GM12878 (cell line): ENCODE results near the gene RXFP4. TPM values are rescaled to one million over a fixed set of nuclear protein-coding genes. Genes with fewer than 3 reads are reported as not detected.

ENCODE experiments used
- ATAC-seq: fragments of 200-7000 bp; cut with Tn5 transposase; 3 replicates; pipeline ENCODE4 v1.9.1; 2020; ENCODE audit warnings: mild to moderate bottlenecking, moderate library complexity
- BruUV-seq: library from RNA; stranded (reverse); fragments of 400-500 nt; replicated peaks from 2 replicates; lab custom pipeline; 2021; lab: Mats Ljungman, UMichigan
- CTCF ChIA-PET: fragments of 300-600 bp; sonication (Branson Sonifier 250); formaldehyde crosslinking; extraction: SDS; loops from one replicate; lab custom pipeline; 2021; ENCODE audit warnings: inconsistent platforms; lab: Yijun Ruan, JAX
- POLR2A ChIA-PET: fragments of 350-600 bp; formaldehyde crosslinking; extraction: SDS; loops from one replicate; lab custom pipeline; 2021; ENCODE audit warnings: inconsistent platforms; lab: Charles Lee
- RAD21 ChIA-PET: fragments of 300-600 bp; sonication (Branson Sonifier 250); formaldehyde crosslinking; loops from one replicate; lab custom pipeline; 2023; ENCODE audit warnings: antibody characterized with exemption; ENCODE audit not compliant: unreplicated experiment; lab: Charles Lee
- SMC1A ChIA-PET: fragments of 300-600 bp; sonication (Branson Sonifier 250); formaldehyde crosslinking; loops from one replicate; lab custom pipeline; 2023; ENCODE audit not compliant: unreplicated experiment, uncharacterized antibody; lab: Charles Lee
- DNase-seq: peaks from one replicate; pipeline ENCODE4 v3.0.0-alpha.2; 2011; ENCODE audit warnings: low read depth, low spot score
- FAIRE-seq: peaks from 3 replicates; lab custom pipeline; 2011; peaks lifted over from hg19 to GRCh38; lab: Jason Lieb, UNC
- H2AFZ ChIP-seq: 2 replicates; pipeline ENCODE4 v1.6.0; 2011; ENCODE audit warnings: low read depth, low read length, control low read depth; ENCODE audit not compliant: control insufficient read depth
- H3K27ac ChIP-seq: 2 replicates; pipeline ENCODE4 v1.5.1; 2011; ENCODE audit warnings: control low read depth; ENCODE audit not compliant: control insufficient read depth, insufficient read depth
- H3K27me3 ChIP-seq, 2 experiments: replicated peaks in 1 of 2; 2 replicates each; pipeline versions ENCODE4 v1.6.0 to v1.6.1; 2011; ENCODE audit warnings: low read length in 1 of 2; ENCODE audit not compliant: control insufficient read depth in 2 of 2, insufficient read depth in 2 of 2
- H3K36me3 ChIP-seq, 2 experiments: 2 replicates each; pipeline ENCODE4 v1.5.1; 2011; ENCODE audit warnings: low read length in 1 of 2; ENCODE audit not compliant: control insufficient read depth in 2 of 2, insufficient read depth in 2 of 2
- H3K4me1 ChIP-seq: 2 replicates; pipeline ENCODE4 v1.6.1; 2011; ENCODE audit warnings: mild to moderate bottlenecking, low read length, moderate library complexity, mixed read lengths; ENCODE audit not compliant: control insufficient read depth, insufficient read depth
- H3K4me2 ChIP-seq: 2 replicates; pipeline ENCODE4 v1.6.0; 2011; ENCODE audit warnings: control low read depth; ENCODE audit not compliant: control insufficient read depth, insufficient read depth
- H3K4me3 ChIP-seq: fragments of 200-600 bp; sonication (generic); 2 replicates; pipeline ENCODE4 v1.5.1; 2016
- H3K79me2 ChIP-seq: 2 replicates; pipeline ENCODE4 v1.6.0; 2011; ENCODE audit warnings: low read length; ENCODE audit not compliant: control insufficient read depth, insufficient read depth
- H3K9ac ChIP-seq: 2 replicates; pipeline ENCODE4 v1.8.0; 2011; ENCODE audit warnings: low read length, control low read depth, mixed read lengths; ENCODE audit not compliant: control insufficient read depth, insufficient read depth
- H3K9me3 ChIP-seq: replicated peaks from 3 replicates; pipeline ENCODE4 v1.5.1; 2011; ENCODE audit warnings: mild to moderate bottlenecking, low read length; ENCODE audit not compliant: control insufficient read depth, insufficient read depth
- H4K20me1 ChIP-seq: 2 replicates; pipeline ENCODE4 v1.6.0; 2011; ENCODE audit not compliant: control insufficient read depth, insufficient read depth
- CBX3 ChIP-seq: fragments of 200-600 bp; sonication (generic); IDR thresholded peaks from 2 replicates; pipeline ENCODE4 v1.6.1; 2016; ENCODE audit warnings: low read depth, borderline replicate concordance
- EED ChIP-seq: sonication (generic); IDR thresholded peaks from 2 replicates; pipeline ENCODE4 v1.6.1; 2016; ENCODE audit warnings: antibody characterized with exemption, low read depth
- MXI1 ChIP-seq: fragments of 150-350 bp; IDR thresholded peaks from 2 replicates; pipeline ENCODE4 v1.6.1; 2011; ENCODE audit warnings: low read depth, mild to moderate bottlenecking, inconsistent platforms, low read length, improper control_type of control experiment
- NR2C1 ChIP-seq: fragments of 450-650 bp; IDR thresholded peaks from 2 replicates; pipeline ENCODE4 v1.6.1; 2017; ENCODE audit warnings: antibody characterized with exemption, mild to moderate bottlenecking, moderate library complexity
- RAD51 ChIP-seq: fragments of 450-650 bp; IDR thresholded peaks from 2 replicates; pipeline ENCODE4 v1.6.1; 2016; ENCODE audit warnings: moderate library complexity, mild to moderate bottlenecking, inconsistent platforms
- SPI1 ChIP-seq: IDR thresholded peaks from 2 replicates; pipeline ENCODE4 v1.6.1; 2011; ENCODE audit warnings: low read depth, mild to moderate bottlenecking, low read length, moderate library complexity, borderline replicate concordance; ENCODE audit not compliant: insufficient read depth
- SUZ12 ChIP-seq: fragments of 200-600 bp; sonication (generic); IDR thresholded peaks from one replicate; pipeline ENCODE4 v1.6.1; 2018; ENCODE audit warnings: antibody characterized with exemption, mild to moderate bottlenecking; ENCODE audit not compliant: unreplicated experiment
- TCF12 ChIP-seq: IDR thresholded peaks from 2 replicates; pipeline ENCODE4 v1.6.1; 2011; ENCODE audit warnings: low read depth, mild to moderate bottlenecking, low read length
- ZNF384 ChIP-seq: IDR thresholded peaks from 2 replicates; pipeline ENCODE4 v1.6.1; 2012; ENCODE audit warnings: low read depth, mild to moderate bottlenecking, low read length, improper control_type of control experiment, borderline replicate concordance
- ZSCAN29 ChIP-seq: fragments of 450-650 bp; IDR thresholded peaks from 2 replicates; pipeline ENCODE4 v1.6.1; 2017; ENCODE audit warnings: mild to moderate bottlenecking, moderate library complexity
- WGBS: methylation state at CpG from one replicate; pipeline ENCODE4 v1.1.6; 2016; ENCODE audit warnings: low lambda C conversion rate; ENCODE audit not compliant: insufficient replicate concordance, insufficient coverage; ENCODE audit errors: missing lambda C conversion rate; 5-methylcytosine and 5-hydroxymethylcytosine counted together
- in situ Hi-C: fragments of 300-500 bp; cut with MboI; formaldehyde crosslinking; loops from 9 replicates; pipeline ENCODE4 v1.14.3; 2018; ENCODE audit warnings: mixed read lengths
- intact Hi-C: fragments of 100-400 bp; cut with micrococcal nuclease; formaldehyde crosslinking; loops from one replicate; pipeline ENCODE4 v1.14.2; 2022; ENCODE audit not compliant: unreplicated experiment
- polyA plus RNA-seq, 11 experiments: library from polyadenylated mRNA; depleted of rRNA in 4 of 11; unstranded in 6 of 11; stranded (reverse) in 5 of 11; fragments of >200 nt; fragmentation: Nextera tagmentation in 4 of 11; fragmentation: Illumina TruSeq in 1 of 11; extraction: Ambion mirVana in 4 of 11; extraction: Trizol in 1 of 11; gene quantifications; 1 replicate in 1 of 11; 2 replicates in 10 of 11; pipeline versions ENCODE4 v1.2.1 to v1.2.3, GENCODE V29; 2011 to 2016; ENCODE audit warnings: inconsistent platforms in 2 of 11, missing spikeins in 2 of 11, low read depth in 1 of 11
- total RNA-seq, 4 experiments: library from RNA; depleted of rRNA in 3 of 4; stranded (reverse); fragments of >200 nt in 3 of 4; fragmentation: Illumina TruSeq in 1 of 4; extraction: Trizol in 1 of 4; gene quantifications; 2 replicates each; pipeline versions ENCODE4 v1.2.1 to v1.2.3, GENCODE V29; 2013 to 2021
- TF ChIP-seq, protein P1 (sequence below): fragments of 450-650 bp; IDR thresholded peaks from 2 replicates; pipeline ENCODE4 v1.6.1; 2017; ENCODE audit warnings: low read depth, mild to moderate bottlenecking, moderate library complexity
- TF ChIP-seq, protein P2 (sequence below): fragments of 450-650 bp; IDR thresholded peaks from 2 replicates; pipeline ENCODE4 v1.6.1; 2016; ENCODE audit warnings: mild to moderate bottlenecking
- TF ChIP-seq, protein P3 (sequence below): IDR thresholded peaks from 2 replicates; pipeline ENCODE4 v1.6.1; 2012; ENCODE audit warnings: mild to moderate bottlenecking, low read depth, low read length

RXFP4 gene
- total and polyA plus RNA-seq, 10 of the 15 experiments (the other 5 are each of a cell fraction or from before 2014, with no cell fraction given), result 0.10 to 0.40 (median 0.39) TPM; not detected in 7

DNA sequence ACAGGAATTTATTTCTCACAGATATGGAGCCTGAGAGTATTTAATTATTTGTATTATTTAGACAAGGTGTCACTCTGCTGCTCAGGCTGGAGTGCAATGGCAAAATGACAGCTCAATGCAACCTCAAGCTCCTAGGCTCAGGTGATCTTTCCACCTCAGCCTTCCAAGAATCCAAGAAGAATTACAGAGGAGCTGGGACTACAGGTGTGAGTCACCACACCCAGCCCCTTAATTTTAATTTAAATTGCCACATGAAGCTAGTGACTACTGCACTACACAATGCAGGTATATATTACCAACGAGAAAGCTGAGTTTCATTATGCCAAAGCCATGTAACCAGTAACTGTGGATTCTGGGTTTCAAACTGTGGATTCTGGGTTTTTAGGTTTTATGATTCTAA is 9.4 kb upstream of the RXFP4 start:
- Histone ChIP-seq H4K20me1 (peaks cover 5% of the 10 kb centered on the region; the same call in 1 of the 2 replicates), H3K36me3 (peaks cover 2 to 26% of the 10 kb centered on the region in 2 experiments), H3K79me2 (peaks cover 54% of the 10 kb centered on the region), H3K9ac (no peak overlapping the region), H3K9me3 (no peaks in the 10 kb centered on the region), H2AFZ (no peak overlapping the region), H3K27ac (no peak overlapping the region), H3K4me3 (peak overlapping the region; percentile 99), H3K4me1 (peaks cover 10% of the 10 kb centered on the region), H3K4me2 (peak overlapping the region; percentile 80), H3K27me3 (no peaks in the 10 kb centered on the region)
- intact Hi-C loops, result no loop called here
- FAIRE-seq (no peak), DNase-seq (no peak), ATAC-seq (no peak)
- ChIA-PET RAD21 (interaction anchor here (0.8 to 6.4 kb wide), 11 partner anchors 8 to 134 kb away, joined by 3 to 49 read pairs (median 4); partner anchors contain the start of gene ARHGEF2), CTCF (interaction anchor here (0.6 to 6.4 kb wide), 18 partner anchors 12 to 136 kb away, joined by 3 to 84 read pairs (median 3); no protein-coding TSS in a partner anchor), SMC1A (interaction anchor here (0.7 to 6.0 kb wide), 18 partner anchors 9 to 134 kb away, joined by 3 to 51 read pairs (median 4); partner anchors contain the start of genes GON4L, RXFP4 and SYT11), POLR2A (interaction anchor here (0.7 to 4.2 kb wide), 9 partner anchors 12 to 80 kb away, joined by 3 to 78 read pairs (median 9); partner anchors contain the start of genes ARHGEF2, RIT1 and SYT11)
- no TSS peak for BruUV-seq
- WGBS, result 58% methylated on average over 1 of the region's 1 CpG
- in situ Hi-C loops, result loop anchor here (5.0 kb wide), 1 partner anchor 135 kb away; no protein-coding TSS in a partner anchor
- TF ChIP-seq, protein P1, sequence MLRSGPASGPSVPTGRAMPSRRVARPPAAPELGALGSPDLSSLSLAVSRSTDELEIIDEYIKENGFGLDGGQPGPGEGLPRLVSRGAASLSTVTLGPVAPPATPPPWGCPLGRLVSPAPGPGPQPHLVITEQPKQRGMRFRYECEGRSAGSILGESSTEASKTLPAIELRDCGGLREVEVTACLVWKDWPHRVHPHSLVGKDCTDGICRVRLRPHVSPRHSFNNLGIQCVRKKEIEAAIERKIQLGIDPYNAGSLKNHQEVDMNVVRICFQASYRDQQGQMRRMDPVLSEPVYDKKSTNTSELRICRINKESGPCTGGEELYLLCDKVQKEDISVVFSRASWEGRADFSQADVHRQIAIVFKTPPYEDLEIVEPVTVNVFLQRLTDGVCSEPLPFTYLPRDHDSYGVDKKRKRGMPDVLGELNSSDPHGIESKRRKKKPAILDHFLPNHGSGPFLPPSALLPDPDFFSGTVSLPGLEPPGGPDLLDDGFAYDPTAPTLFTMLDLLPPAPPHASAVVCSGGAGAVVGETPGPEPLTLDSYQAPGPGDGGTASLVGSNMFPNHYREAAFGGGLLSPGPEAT, result no peak
- no peak for TF ChIP-seq SPI1
- no peak for TF ChIP-seq RAD51
- no peak for TF ChIP-seq MXI1
- TF ChIP-seq TCF12, result no peak
- TF ChIP-seq CBX3, result no peak
- TF ChIP-seq, protein P2, sequence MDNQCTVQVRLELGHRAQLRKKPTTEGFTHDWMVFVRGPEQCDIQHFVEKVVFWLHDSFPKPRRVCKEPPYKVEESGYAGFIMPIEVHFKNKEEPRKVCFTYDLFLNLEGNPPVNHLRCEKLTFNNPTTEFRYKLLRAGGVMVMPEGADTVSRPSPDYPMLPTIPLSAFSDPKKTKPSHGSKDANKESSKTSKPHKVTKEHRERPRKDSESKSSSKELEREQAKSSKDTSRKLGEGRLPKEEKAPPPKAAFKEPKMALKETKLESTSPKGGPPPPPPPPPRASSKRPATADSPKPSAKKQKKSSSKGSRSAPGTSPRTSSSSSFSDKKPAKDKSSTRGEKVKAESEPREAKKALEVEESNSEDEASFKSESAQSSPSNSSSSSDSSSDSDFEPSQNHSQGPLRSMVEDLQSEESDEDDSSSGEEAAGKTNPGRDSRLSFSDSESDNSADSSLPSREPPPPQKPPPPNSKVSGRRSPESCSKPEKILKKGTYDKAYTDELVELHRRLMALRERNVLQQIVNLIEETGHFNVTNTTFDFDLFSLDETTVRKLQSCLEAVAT, result no peak
- no peak for TF ChIP-seq ZSCAN29
- no peak for TF ChIP-seq SUZ12
- TF ChIP-seq EED, result no peak
- no peak for TF ChIP-seq ZNF384
- TF ChIP-seq NR2C1, result no peak
- TF ChIP-seq, protein P3, sequence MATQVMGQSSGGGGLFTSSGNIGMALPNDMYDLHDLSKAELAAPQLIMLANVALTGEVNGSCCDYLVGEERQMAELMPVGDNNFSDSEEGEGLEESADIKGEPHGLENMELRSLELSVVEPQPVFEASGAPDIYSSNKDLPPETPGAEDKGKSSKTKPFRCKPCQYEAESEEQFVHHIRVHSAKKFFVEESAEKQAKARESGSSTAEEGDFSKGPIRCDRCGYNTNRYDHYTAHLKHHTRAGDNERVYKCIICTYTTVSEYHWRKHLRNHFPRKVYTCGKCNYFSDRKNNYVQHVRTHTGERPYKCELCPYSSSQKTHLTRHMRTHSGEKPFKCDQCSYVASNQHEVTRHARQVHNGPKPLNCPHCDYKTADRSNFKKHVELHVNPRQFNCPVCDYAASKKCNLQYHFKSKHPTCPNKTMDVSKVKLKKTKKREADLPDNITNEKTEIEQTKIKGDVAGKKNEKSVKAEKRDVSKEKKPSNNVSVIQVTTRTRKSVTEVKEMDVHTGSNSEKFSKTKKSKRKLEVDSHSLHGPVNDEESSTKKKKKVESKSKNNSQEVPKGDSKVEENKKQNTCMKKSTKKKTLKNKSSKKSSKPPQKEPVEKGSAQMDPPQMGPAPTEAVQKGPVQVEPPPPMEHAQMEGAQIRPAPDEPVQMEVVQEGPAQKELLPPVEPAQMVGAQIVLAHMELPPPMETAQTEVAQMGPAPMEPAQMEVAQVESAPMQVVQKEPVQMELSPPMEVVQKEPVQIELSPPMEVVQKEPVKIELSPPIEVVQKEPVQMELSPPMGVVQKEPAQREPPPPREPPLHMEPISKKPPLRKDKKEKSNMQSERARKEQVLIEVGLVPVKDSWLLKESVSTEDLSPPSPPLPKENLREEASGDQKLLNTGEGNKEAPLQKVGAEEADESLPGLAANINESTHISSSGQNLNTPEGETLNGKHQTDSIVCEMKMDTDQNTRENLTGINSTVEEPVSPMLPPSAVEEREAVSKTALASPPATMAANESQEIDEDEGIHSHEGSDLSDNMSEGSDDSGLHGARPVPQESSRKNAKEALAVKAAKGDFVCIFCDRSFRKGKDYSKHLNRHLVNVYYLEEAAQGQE, result no peak
